C4-2B (cell line): ENCODE data around the gene CCSER1.

Experiments used
- H3K27ac ChIP-seq: fragments of 450-650 bp; 2 replicates; pipeline ENCODE4 v1.5.1; 2017
- ZFX ChIP-seq: fragments of 450-650 bp; IDR thresholded peaks from 2 replicates; pipeline ENCODE4 v1.6.1; 2017
- TF ChIP-seq, protein P1 (sequence below): fragments of 450-650 bp; conservative IDR thresholded peaks from 2 replicates; pipeline ENCODE4 v1.5.1; 2017; ENCODE audit warnings: mild to moderate bottlenecking

CCSER1 gene

GRCh38 chr4:90844241-90844640 is 717.0 kb downstream of the CCSER1 start:
- TF ChIP-seq ZFX: no peak
- TF ChIP-seq, protein P1, sequence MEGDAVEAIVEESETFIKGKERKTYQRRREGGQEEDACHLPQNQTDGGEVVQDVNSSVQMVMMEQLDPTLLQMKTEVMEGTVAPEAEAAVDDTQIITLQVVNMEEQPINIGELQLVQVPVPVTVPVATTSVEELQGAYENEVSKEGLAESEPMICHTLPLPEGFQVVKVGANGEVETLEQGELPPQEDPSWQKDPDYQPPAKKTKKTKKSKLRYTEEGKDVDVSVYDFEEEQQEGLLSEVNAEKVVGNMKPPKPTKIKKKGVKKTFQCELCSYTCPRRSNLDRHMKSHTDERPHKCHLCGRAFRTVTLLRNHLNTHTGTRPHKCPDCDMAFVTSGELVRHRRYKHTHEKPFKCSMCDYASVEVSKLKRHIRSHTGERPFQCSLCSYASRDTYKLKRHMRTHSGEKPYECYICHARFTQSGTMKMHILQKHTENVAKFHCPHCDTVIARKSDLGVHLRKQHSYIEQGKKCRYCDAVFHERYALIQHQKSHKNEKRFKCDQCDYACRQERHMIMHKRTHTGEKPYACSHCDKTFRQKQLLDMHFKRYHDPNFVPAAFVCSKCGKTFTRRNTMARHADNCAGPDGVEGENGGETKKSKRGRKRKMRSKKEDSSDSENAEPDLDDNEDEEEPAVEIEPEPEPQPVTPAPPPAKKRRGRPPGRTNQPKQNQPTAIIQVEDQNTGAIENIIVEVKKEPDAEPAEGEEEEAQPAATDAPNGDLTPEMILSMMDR: no peak
- H3K27ac ChIP-seq: no peak overlapping the region

DNA sequence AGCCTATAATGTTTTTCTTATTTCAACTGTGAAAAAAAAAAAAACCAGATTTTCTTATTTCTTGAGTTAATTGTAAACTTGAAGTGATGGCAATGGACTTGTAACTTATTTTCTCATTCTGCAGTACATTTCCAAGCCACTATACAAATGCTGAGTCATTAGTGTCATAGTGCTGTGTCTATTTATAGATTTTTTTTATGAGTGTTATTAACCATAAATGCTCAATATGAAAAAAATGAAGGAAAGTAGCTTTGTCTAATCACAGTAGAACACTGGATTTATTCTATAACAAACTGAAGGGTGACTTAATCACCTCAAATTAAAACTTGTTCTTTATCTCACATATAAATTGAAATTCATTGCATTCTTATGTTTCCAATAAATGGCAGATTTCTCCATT is 718.6 kb downstream of the CCSER1 start:
- TF ChIP-seq, protein P1: no peak; the same call in 1 of the 2 replicates
- no peak for TF ChIP-seq ZFX
- no peak overlapping the region for H3K27ac ChIP-seq

- TF ChIP-seq, protein P1: no peak
- TF ChIP-seq ZFX: no peak
- H3K27ac ChIP-seq: no peak overlapping the region
Measured at GRCh38 chr4:90852237-90852636, 725.0 kb downstream of the CCSER1 start.

DNA sequence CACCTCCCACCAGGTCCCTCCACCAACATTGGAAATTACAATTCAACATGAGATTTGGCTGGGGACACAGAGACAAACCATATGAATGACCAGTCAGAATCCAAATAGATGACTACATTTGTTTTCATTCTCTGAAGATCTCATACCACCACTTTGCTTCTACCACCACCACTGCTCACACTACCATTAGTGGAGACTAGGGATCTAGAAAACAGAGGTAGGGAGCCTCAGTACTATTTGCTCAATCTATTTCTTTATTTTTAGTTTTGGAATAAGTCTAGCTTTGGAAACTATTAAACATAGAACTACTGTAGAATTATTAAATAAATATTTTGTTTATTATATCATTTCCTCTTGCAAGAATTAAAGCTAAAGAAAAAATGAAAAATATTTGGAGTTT is 727.9 kb downstream of the CCSER1 start:
- TF ChIP-seq, protein P1: no peak
- no peak for TF ChIP-seq ZFX
- no peak overlapping the region for H3K27ac ChIP-seq

- no peak overlapping the region for H3K27ac ChIP-seq
- TF ChIP-seq, protein P1: no peak
- TF ChIP-seq ZFX: no peak
Measured at GRCh38 chr4:90857081-90857820, 730.1 kb downstream of the CCSER1 start.

DNA sequence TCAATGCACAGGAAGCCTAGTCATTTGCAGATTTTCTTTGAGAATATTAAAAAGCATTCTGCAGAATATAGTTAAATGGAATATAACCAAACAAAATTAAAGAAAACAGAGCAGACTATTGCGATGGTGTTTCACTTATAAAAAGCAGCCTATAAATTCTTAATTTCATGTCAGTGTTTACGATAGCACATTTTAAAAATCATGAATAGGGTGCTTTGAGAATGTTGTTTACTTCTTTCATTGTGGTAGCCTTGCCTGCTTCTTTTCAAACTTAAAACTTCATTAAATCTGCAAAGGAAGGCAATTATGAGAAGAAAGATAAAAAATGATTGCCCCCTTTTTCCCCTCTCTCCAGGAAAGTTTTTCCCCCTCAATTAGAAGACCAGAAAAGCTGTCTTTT is 748.6 kb downstream of the CCSER1 start:
- no peak for TF ChIP-seq ZFX
- TF ChIP-seq, protein P1: no peak
- no peak overlapping the region for H3K27ac ChIP-seq

DNA sequence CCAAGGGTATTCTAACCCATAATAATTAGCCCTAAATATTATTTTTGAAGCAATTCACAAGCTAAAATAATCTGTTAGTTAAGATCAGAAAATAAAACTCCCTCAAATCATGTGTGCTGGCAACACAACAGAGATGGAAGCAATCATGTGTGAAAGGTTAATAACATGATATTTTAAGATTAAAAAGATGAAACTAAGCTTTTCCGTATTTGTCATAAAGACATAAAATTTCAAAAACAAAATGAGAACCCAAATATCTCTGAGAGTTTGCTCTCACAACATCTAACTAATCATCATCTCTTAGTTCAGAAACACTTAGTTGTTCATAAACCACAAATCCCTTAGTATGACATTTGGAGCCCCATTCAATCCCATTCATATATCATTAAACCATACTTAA is 749.1 kb downstream of the CCSER1 start:
- no peak for TF ChIP-seq ZFX
- TF ChIP-seq, protein P1: no peak

More for the DNA sequence above, 749.1 kb downstream of the CCSER1 start:
- H3K27ac ChIP-seq: no peak overlapping the region
